Ectodermal cell (in vitro differentiated cells): Measurements from ENCODE around the gene KRT31.
"Not testable (repeated sequence)": the region's sequence is repeated elsewhere in the genome, so short reads cannot be mapped to it uniquely, and the experiment has no call there.

ENCODE experiments used
- H3K27ac ChIP-seq: 2 replicates; pipeline ENCODE4 v1.7.0; 2013; ENCODE audit warnings: mild to moderate bottlenecking, low read depth, low read length; ENCODE audit not compliant: insufficient read depth, poor library complexity, severe bottlenecking
- H3K27me3 ChIP-seq: 2 replicates; pipeline ENCODE4 v1.7.0; 2013; ENCODE audit warnings: mild to moderate bottlenecking, low read length; ENCODE audit not compliant: insufficient read depth, control insufficient read depth, poor library complexity, severe bottlenecking
- H3K36me3 ChIP-seq: one replicate; pipeline ENCODE4 v1.7.0; 2013; ENCODE audit warnings: low read length; ENCODE audit not compliant: control insufficient read depth, insufficient read depth
- H3K4me1 ChIP-seq: one replicate; pipeline ENCODE4 v1.7.0; 2013; ENCODE audit warnings: low read length; ENCODE audit not compliant: control insufficient read depth, insufficient read depth
- H3K4me3 ChIP-seq: 2 replicates; pipeline ENCODE4 v1.7.0; 2013; ENCODE audit warnings: low read depth, low read length, control low read depth; ENCODE audit not compliant: insufficient read depth
- H3K9me3 ChIP-seq: 2 replicates; pipeline ENCODE4 v1.7.0; 2013; ENCODE audit warnings: mild to moderate bottlenecking, low read length, moderate library complexity; ENCODE audit not compliant: control insufficient read depth
- WGBS, 2 experiments: methylation state at CpG; one replicate each; pipeline ENCODE4 v1.1.7; 2013; ENCODE audit warnings: missing lambda C conversion rate in 2 of 2; 5-methylcytosine and 5-hydroxymethylcytosine counted together

Gene KRT31

GRCh38 chr17:41347869-41348760 is 49.3 kb downstream of the KRT31 start:
- no peaks in the 10 kb centered on the region for H3K36me3 ChIP-seq
- WGBS, 2 experiments: 94 to 95% methylated on average over 7 of the region's 7 CpGs
- H3K4me3 ChIP-seq: no peak overlapping the region
- no peaks in the 10 kb centered on the region for H3K27me3 ChIP-seq
- H3K27ac ChIP-seq: no peak overlapping the region
- no peaks in the 10 kb centered on the region for H3K4me1 ChIP-seq
- H3K9me3 ChIP-seq: no peaks in the 10 kb centered on the region

- H3K27ac ChIP-seq, H3K9me3 ChIP-seq: not testable (repeated sequence)
- 96% methylated on average over 16 of the region's 16 CpGs for WGBS, 2 experiments
Observed at GRCh38 chr17:41346421-41346820, 51.0 kb downstream of the KRT31 start.

GRCh38 chr17:41345992-41346391 is 51.4 kb downstream of the KRT31 start:
- H3K9me3 ChIP-seq: no peaks in the 10 kb centered on the region
- H3K4me3 ChIP-seq: no peak overlapping the region
- 97 to 98% methylated on average over 3 of the region's 3 CpGs for WGBS, 2 experiments
- H3K27me3 ChIP-seq: no peaks in the 10 kb centered on the region
- no peaks in the 10 kb centered on the region for H3K4me1 ChIP-seq
- no peak overlapping the region for H3K27ac ChIP-seq
- H3K36me3 ChIP-seq: no peaks in the 10 kb centered on the region

More at GRCh38 chr17:41346421-41346820, 51.0 kb downstream of the KRT31 start:
- H3K36me3 ChIP-seq, H3K27me3 ChIP-seq, H3K4me3 ChIP-seq, H3K4me1 ChIP-seq: not testable (repeated sequence)
